ENCODE results near the gene FMN1.

The FMN1 gene

GRCh38 chr15:32844118-32844711 lies 350.3 kb downstream of the FMN1 start:
- peak in 1 of 2 donors; percentile 36 for DNase-seq

DNA sequence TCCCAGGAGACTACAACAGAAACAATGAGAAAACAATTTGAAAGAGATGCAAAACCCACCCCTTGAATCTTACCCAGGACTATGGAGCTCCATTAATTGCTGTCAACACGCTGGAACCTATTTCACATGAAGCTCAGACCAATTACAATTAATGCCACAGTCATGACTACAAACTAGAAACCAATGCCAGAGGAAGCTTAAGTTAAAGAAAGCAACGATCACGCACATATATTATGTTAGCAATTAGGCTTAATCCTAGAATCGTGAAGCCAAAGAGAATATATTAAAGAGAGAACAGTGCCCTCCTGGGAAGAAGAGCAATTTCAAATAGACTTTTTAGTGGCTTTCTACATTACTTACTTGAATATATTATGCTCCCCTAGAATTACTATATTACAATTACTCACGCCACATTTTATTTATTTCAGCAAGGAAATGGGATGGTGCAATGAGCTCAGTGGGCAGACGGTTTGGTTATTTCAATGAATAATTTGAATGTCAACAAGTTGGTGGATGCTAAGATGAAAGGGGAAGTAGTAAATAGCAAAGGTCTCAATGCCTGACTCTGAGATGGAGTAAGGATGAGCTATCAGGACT lies 351.2 kb downstream of the FMN1 start:
- DNase-seq = peak; percentile 23 to 27

GRCh38 chr15:32842081-32842480 lies 352.4 kb downstream of the FMN1 start:
- DNase-seq = no peak

- no peak for DNase-seq
These were observed 353.8 kb downstream of the FMN1 start for GRCh38 chr15:32840507-32841245.

DNA sequence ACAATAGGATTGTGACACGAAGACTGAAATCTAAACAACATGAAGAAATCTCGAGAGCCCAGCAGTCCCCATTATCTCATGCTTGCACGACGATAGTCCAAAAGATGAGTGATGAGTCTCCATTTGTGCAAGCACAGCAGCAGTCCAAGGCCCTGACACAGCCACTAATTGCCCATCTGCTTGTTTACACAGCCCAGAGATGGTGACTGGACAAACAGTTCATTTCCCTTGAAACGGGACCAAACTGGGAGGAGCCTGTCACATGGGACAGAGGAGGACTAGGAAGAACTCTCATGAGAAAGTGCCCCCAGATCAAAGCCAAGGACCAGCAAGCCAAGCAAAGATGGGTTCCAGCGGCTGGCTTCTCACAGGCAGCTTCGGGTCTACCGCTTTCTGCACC lies 355.7 kb downstream of the FMN1 start:
- DNase-seq = no peak

DNA sequence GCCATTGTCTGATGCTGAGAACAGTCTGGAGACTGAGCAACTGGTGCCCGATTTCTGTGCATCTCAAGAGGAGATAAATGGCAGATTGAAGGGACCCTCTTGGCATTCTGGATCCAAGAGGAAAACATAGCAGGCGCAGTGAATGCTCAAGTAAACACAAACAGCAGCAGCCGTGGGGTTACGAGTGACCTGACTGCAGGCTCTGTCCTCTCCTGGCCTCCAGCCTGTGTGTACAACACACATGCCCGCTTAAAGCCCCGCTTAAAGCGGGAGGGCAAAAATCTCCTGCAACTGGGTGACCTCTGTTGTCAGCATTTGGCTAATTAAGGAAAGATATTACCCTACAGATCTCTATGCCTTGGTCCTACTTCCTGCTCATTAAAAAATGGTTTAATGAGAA lies 356.2 kb downstream of the FMN1 start:
- no peak for DNase-seq

- DNase-seq = no peak
These were observed 356.6 kb downstream of the FMN1 start for GRCh38 chr15:32837935-32838334.

GRCh38 chr15:32834156-32834555 lies 360.4 kb downstream of the FMN1 start:
- peak; percentile 52 to 56 for DNase-seq

DNA sequence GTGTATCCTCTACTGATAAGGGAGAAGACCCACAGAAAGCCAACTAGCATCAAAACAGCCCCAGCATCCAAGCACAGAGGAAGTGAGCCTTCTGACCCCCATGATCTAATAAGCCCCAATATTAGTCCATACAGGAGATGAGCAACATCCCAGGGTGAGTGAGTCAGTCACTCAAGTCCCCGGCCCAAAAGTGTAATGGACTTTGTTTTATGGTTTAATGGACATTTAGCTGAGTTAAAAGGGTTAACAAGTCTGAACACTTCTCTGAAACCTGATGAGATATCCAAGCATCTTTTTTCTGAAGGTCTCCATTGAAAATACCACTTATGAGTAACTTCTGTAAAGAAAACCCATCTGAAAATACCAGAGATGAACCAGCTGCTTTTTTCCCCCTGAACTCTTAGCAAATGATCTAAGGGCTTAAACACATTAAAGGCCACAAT lies 361.1 kb downstream of the FMN1 start:
- DNase-seq = peak in 1 of 2 donors; percentile 23

GRCh38 chr15:32831485-32831884 lies 363.0 kb downstream of the FMN1 start:
- no peak for DNase-seq

DNA sequence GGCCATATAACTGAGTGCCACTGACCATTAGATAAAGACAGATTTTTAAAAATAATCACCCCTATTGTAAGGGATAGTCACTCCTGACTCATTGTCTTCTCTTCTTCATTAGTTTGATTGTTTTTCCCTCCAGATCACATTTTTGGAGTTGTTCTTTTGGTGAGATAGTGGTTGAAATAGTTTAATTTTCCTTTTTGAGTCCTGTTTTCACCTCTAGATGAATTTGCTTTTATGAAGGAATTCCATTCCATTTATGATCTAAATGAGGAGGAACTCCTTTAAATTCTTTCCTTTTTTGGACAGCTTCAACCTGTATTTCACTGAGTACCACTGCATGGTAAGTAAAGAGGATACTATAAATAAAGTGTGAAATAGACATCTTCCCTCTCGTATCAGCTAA lies 364.3 kb downstream of the FMN1 start:
- no peak for DNase-seq

- DNase-seq = no peak
These were observed 365.1 kb downstream of the FMN1 start for GRCh38 chr15:32829436-32829835.

GRCh38 chr15:32828507-32829186 lies 365.9 kb downstream of the FMN1 start:
- DNase-seq = no peak

DNA sequence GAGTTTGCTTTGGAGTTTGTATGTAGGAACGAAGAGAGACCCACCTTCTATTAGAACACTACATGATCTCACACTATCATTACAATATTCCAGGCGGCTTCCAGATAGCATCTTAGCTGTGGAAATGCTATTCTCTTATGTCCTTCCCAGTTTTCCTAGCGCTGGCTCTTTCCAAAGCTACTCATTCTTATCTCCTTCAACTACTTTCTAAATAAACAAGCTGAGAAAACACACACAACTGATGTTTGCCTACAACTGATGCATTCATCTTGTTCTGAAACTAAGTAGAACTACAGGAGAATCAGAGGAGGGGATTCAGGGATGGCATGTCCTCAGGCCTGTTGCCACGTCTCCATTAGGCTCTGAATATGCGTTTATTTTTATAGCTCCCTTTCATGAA lies 367.8 kb downstream of the FMN1 start:
- no peak for DNase-seq

DNA sequence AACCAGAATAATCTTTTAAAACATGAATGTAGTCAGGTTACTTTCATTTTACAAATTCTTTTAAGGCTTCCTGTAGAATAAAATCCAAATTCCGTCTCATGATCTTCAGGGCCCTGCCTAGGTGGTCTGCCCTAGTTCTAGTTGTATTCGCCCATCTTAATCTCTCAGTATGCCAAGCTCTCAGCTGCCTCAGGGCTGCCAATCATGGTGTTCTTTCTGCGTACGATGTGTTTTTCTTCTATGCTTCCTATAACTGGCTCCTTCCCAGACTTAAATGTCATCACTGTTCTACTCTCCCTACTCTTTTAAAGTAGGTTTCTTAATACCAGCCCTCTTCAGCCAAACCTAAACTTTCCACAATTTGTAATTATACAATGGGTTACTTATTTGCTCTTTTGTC lies 369.3 kb downstream of the FMN1 start:
- no peak for DNase-seq

GRCh38 chr15:32824777-32825176 lies 369.7 kb downstream of the FMN1 start:
- no peak for DNase-seq

GRCh38 chr15:32823750-32824149 lies 370.8 kb downstream of the FMN1 start:
- DNase-seq = no peak

DNA sequence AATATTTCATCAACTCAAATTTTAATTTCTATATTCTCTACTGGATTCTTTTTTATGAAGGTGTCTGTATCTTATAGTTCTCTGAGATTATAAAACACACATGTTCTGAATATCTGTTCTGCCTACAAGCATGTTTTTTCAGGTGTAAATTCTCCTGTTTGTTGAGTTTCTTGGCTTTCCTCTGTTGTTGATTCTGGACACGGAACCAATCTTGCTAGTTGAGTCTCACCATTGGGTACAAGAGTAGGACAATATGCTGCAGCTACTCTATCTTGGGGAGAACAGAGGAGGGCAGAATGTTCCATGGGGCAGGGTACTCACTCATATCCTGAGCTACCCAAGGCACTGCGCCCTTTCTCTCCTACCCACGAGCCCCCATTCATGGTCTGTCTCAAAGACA lies 371.8 kb downstream of the FMN1 start:
- DNase-seq = no peak

- DNase-seq = peak; percentile 5 to 12
These were observed 375.1 kb downstream of the FMN1 start for GRCh38 chr15:32819448-32819847.

- no peak for DNase-seq
These were observed 375.6 kb downstream of the FMN1 start for GRCh38 chr15:32818758-32819447.

- no peak for DNase-seq
These were observed 376.9 kb downstream of the FMN1 start for GRCh38 chr15:32817577-32817976.

DNA sequence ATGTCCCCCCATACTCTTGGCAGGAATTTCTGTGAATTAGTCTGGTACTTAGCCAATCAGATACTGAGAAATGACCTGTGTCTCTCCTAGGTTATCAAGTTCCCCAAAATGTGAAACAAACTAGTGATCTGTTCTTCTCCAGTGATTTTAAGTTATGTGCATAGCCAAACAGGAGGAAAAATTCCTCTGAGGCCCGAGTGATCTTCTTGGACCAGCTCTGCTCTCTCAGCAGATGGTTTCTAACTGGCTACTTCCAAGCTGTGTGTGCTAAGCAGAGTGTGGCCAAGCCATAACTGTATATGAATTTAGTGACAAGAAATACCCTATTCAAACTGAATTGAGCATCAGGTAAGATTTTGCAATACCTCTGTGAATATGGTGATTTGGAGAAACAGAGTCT lies 387.2 kb downstream of the FMN1 start:
- no peak for DNase-seq

GRCh38 chr15:32803631-32804030 lies 390.9 kb downstream of the FMN1 start:
- no peak for DNase-seq
